HEK293 (cell line): ENCODE data around the gene NPEPL1.

Experiments used
- CTCF ChIP-seq: fragments of 450-650 bp; formaldehyde crosslinking; IDR thresholded peaks from 2 replicates; pipeline ENCODE4 v1.5.1; 2016; ENCODE audit warnings: missing biosample characterization, missing genetic modification characterization
- GLIS2 ChIP-seq: fragments of 450-650 bp; formaldehyde crosslinking; IDR thresholded peaks from 2 replicates; pipeline ENCODE4 v1.5.1; 2016; ENCODE audit warnings: missing biosample characterization, missing genetic modification characterization
- TCF7L2 ChIP-seq: IDR thresholded peaks from 2 replicates; pipeline ENCODE4 v1.6.1; 2011; ENCODE audit warnings: low read depth, mild to moderate bottlenecking, inconsistent platforms, low read length, moderate library complexity, borderline replicate concordance
- TSHZ1 ChIP-seq: fragments of 450-650 bp; formaldehyde crosslinking; IDR thresholded peaks from 2 replicates; pipeline ENCODE4 v1.5.1; 2016; ENCODE audit warnings: missing biosample characterization, missing genetic modification characterization, borderline replicate concordance
- ZBTB21 ChIP-seq: fragments of 450-650 bp; formaldehyde crosslinking; IDR thresholded peaks from 2 replicates; pipeline ENCODE4 v1.5.1; 2017; ENCODE audit warnings: missing biosample characterization, missing genetic modification characterization
- ZNF138 ChIP-seq: fragments of 450-650 bp; formaldehyde crosslinking; IDR thresholded peaks from 2 replicates; pipeline ENCODE4 v1.5.1; 2016; ENCODE audit warnings: missing biosample characterization, missing genetic modification characterization, borderline replicate concordance
- ZNF214 ChIP-seq: fragments of 450-650 bp; formaldehyde crosslinking; IDR thresholded peaks from 2 replicates; pipeline ENCODE4 v1.5.1; 2017; ENCODE audit warnings: missing biosample characterization, mild to moderate bottlenecking, missing genetic modification characterization, borderline replicate concordance
- ZNF530 ChIP-seq: fragments of 450-650 bp; formaldehyde crosslinking; IDR thresholded peaks from 2 replicates; pipeline ENCODE4 v1.5.1; 2016; ENCODE audit warnings: low read depth, missing biosample characterization, missing genetic modification characterization
- ZSCAN5A ChIP-seq: fragments of 450-650 bp; formaldehyde crosslinking; IDR thresholded peaks from 2 replicates; pipeline ENCODE4 v1.5.1; 2016; ENCODE audit warnings: missing biosample characterization, missing genetic modification characterization
- TF ChIP-seq, protein P1 (sequence below): fragments of 450-650 bp; formaldehyde crosslinking; IDR thresholded peaks from 2 replicates; pipeline ENCODE4 v1.5.1; 2016; ENCODE audit warnings: missing biosample characterization, missing genetic modification characterization
- TF ChIP-seq, protein P2 (sequence below): fragments of 450-650 bp; formaldehyde crosslinking; IDR thresholded peaks from 2 replicates; pipeline ENCODE4 v1.5.1; 2016; ENCODE audit warnings: missing biosample characterization, missing genetic modification characterization

GRCh38 chr20:58688414-58688813, 4.2 kb upstream of the NPEPL1 start:
- TF ChIP-seq ZNF530 (no peak), CTCF (no peak), GLIS2 (tag by site-specific recombination) (no peak), ZNF138 (tag by site-specific recombination) (no peak), TSHZ1 (tag by site-specific recombination) (no peak), ZNF214 (tag by site-specific recombination) (no peak), TCF7L2 (no peak), ZBTB21 (tag by site-specific recombination) (no peak), ZSCAN5A (tag by site-specific recombination) (no peak)
- TF ChIP-seq, protein P1, sequence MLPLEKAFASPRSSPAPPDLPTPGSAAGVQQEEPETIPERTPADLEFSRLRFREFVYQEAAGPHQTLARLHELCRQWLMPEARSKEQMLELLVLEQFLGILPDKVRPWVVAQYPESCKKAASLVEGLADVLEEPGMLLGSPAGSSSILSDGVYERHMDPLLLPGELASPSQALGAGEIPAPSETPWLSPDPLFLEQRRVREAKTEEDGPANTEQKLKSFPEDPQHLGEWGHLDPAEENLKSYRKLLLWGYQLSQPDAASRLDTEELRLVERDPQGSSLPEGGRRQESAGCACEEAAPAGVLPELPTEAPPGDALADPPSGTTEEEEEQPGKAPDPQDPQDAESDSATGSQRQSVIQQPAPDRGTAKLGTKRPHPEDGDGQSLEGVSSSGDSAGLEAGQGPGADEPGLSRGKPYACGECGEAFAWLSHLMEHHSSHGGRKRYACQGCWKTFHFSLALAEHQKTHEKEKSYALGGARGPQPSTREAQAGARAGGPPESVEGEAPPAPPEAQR, result no peak
- TF ChIP-seq, protein P2, sequence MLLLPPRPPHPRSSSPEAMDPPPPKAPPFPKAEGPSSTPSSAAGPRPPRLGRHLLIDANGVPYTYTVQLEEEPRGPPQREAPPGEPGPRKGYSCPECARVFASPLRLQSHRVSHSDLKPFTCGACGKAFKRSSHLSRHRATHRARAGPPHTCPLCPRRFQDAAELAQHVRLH (tag by site-specific recombination), result no peak
